ENCODE measurements around the gene RAB11FIP3.

RAB11FIP3 gene

GRCh38 chr16:530111-530817 lies 104.8 kb downstream of the RAB11FIP3 start:
- peak; percentile 27 for DNase-seq (ENCODE audit: low read depth, low spot score)

DNA sequence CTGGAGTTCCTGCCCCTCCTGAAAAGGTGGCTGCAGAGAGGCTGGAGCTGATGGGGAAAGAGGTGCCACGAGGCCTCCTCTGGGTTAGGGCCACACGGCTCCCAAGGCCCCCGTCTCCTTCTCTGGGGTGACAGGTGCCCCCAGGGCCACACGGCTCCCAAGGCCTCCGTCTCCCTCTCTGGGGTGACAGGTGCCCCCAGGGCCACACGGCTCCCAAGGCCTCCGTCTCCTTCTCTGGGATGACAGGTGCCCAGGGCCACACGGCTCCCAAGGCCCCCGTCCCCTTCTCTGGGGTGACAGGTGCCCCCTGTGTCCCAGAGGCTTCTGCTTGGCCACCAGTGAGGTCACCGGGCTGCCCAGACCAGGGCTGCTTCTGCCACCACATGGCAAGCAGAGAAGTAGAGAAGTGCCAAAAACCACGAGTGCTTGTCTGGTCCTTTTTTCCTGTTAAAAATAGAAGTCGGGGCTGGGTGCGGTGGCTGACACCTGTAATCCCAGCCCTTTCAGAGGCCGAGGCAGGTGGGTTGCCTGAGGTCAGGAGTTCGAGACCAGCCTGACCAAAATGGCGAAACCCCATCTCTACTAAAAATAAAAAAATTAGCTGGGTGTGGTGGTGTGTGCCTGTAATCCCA lies 106.2 kb downstream of the RAB11FIP3 start:
- no peak for DNase-seq (ENCODE audit: low read depth, low spot score)

DNA sequence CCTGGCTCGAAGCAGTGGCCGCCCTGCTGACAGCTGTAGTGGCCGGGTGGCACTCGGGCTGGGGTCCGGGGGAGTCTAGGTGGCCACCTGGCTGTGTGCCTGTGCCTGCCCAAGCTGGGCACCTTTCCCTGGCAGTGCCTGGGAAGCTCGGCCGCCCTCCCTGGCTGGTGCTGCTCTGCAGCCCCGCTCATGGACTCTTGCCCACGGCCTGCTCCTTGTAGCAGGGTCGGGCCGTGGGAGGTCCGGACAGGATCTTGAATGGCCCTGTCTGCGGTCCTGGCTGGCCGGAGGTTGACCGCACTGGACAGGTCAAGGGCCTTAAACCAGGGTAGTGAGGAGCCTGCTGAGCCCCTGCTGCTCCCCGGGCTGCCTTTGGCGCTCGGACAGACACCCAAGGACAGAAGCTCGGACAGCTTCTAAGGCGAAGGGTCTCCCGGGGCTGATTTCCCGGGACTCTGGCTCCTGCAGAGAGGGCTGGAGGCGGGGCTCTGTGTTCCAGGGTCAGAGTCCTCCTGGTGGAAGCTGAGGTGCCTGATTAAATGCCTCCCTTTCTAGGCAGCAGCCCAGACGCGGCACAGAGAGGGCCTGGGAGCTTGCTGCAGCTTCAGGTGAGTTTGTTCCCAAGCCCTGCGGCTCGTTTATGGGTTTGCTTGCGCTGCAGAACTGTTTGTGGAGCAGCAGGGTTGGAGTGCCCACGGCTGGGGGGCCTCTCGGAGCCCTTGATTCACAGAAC lies 108.1 kb downstream of the RAB11FIP3 start:
- peak; percentile 60 for DNase-seq (ENCODE audit: low read depth, low spot score)

GRCh38 chr16:534135-534534 lies 108.7 kb downstream of the RAB11FIP3 start:
- DNase-seq (ENCODE audit: low read depth, low spot score): no peak

DNA sequence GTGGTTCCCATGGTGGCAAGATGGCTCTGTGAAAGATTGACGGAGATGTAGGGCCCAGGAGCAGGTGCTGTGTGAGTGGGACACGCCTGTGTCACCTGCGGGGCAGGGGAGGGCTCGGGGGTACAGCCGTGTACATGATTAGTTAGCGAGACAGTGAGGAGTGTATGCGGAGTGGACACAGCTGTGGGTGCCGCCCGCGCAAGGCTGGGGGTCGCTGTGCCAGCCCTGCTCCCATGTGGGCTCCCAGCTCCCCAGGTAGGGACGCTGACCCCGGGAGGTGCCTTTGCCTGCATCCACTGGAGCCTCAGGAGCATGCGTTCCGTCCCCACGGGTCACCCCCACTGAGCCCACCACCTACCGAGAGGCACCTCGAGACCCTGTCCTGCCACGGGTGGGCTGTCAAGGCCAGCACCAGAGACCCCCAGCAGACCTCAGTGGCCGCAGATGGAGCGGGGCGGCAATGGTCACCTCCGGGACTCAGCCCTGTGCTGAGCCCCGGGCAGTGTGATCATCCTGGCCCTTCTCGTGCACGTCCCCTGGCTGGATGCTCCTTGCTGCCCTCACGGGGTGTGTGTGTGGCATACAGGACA lies 109.5 kb downstream of the RAB11FIP3 start:
- no peak for DNase-seq (ENCODE audit: low read depth, low spot score)

- DNase-seq (ENCODE audit: low read depth, low spot score): no peak
These were observed 110.3 kb downstream of the RAB11FIP3 start for GRCh38 chr16:535446-536405.

GRCh38 chr16:536746-537145 lies 111.3 kb downstream of the RAB11FIP3 start:
- DNase-seq (ENCODE audit: low read depth, low spot score): no peak

- no peak for DNase-seq (ENCODE audit: low read depth, low spot score)
These were observed 112.2 kb downstream of the RAB11FIP3 start for GRCh38 chr16:537415-538335.

DNA sequence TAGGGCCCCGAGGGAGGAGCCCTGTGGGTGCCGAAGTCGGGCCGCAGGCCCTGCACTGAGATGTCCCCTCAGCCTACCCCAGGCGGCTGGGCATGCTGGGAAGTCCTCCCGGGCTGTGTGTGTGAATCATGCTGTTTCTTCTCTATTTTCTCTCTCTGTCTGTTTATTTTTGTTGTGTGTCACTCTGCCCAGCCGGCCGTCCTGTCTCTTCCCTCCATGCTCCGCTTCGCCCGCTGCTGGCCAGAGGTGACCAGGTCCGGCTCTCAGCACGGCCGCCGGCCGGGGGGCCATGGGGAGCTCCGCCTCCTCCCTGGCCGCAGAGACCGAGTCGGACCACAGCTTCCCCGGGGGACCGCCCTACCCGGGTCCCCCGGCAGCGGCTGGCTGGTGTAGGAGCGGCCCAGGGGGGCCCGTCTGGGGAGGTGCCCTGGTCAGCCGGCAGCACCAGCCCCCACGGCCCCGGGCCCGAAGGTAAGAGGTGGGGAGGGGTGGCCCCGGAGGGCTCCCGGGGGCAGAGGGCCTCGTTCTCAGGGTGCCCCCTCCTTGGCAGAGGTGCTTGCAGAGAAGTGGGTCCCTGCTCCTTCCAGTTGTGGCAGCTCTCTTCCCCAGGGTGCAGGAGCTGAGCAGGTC lies 114.6 kb downstream of the RAB11FIP3 start:
- DNase-seq (ENCODE audit: low read depth, low spot score): no peak

DNA sequence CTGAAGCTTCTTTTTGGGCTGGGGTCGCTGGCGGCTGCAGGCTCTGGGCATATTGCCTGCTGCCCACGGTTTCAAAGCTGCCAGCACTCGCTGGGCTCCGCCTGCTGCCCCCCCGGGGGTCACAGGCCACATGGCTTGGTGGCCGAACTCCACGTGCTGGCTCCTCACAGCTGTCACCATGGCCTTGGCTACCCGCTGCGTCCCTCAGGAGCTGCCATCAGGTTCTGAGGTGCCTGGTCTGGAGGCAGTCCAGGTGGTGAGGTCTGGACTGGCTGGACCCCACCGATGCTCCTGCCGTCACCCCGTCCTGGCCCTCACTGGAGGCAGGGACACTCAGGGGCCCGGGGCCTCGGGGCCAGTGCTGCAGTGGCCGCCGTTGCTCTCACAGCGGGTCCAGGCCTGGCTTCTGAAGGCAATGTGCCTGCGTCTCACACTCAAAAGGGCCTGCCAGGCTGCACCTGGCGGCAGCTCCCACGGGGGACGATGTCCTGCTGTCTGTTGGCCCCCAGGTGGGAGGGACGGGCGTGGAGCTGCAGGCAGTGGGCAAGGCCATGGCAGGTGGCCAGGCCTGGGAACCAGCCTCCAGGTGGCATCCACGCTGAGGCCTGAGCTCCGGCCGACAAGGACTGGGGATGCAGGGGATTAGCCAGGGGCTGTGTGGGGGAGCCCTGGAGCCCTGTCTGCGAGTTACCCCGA lies 115.3 kb downstream of the RAB11FIP3 start:
- no peak for DNase-seq (ENCODE audit: low read depth, low spot score)

GRCh38 chr16:543301-544164 lies 118.1 kb downstream of the RAB11FIP3 start:
- no peak for DNase-seq (ENCODE audit: low read depth, low spot score)

GRCh38 chr16:544517-544916 lies 119.1 kb downstream of the RAB11FIP3 start:
- DNase-seq (ENCODE audit: low read depth, low spot score): no peak

DNA sequence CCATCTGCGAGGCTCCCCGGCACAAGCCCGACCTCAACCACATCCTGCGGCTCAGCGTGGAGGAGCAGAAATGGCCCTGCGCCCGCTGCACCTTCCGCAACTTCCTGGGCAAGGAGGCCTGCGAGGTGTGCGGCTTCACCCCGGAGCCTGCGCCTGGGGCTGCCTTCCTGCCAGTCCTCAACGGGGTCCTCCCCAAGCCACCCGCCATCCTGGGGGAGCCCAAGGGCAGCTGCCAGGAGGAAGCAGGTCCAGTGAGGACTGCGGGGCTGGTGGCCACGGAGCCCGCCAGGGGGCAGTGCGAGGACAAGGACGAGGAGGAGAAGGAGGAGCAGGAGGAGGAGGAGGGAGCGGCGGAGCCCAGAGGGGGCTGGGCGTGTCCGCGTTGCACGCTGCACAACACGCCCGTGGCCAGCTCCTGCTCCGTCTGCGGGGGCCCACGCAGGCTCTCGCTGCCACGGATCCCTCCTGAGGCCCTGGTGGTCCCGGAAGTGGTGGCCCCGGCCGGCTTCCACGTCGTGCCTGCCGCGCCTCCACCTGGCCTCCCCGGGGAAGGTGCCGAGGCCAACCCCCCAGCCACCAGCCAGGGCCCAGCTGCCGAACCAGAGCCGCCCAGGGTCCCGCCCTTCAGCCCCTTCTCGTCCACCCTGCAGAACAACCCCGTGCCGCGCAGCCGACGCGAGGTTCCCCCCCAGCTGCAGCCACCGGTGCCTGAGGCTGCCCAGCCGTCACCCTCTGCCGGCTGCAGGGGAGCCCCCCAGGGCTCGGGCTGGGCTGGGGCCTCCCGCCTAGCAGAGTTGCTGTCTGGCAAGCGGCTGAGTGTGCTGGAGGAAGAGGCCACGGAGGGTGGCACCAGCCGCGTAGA lies 121.7 kb downstream of the RAB11FIP3 start:
- DNase-seq (ENCODE audit: low read depth, low spot score): peak; percentile 92

GRCh38 chr16:548586-548985 lies 123.1 kb downstream of the RAB11FIP3 start:
- no peak for DNase-seq (ENCODE audit: low read depth, low spot score)

- DNase-seq (ENCODE audit: low read depth, low spot score): no peak
These were observed 124.3 kb downstream of the RAB11FIP3 start for GRCh38 chr16:549544-550263.

GRCh38 chr16:551210-551609 lies 125.8 kb downstream of the RAB11FIP3 start:
- no peak for DNase-seq (ENCODE audit: low read depth, low spot score)
